GM19099 (cell line): ENCODE data around the gene TPM1.

Experiments used
- POLR2A ChIP-seq: IDR thresholded peaks from 3 replicates; pipeline ENCODE4 v1.6.1; 2011; ENCODE audit warnings: low read depth; ENCODE audit not compliant: insufficient read length; ENCODE audit errors: extremely low read depth

Gene TPM1

GRCh38 chr15:63028442-63029110 is 14.0 kb upstream of the TPM1 start:
- TF ChIP-seq POLR2A: no peak

- TF ChIP-seq POLR2A: no peak
These were observed 12.9 kb upstream of the TPM1 start for GRCh38 chr15:63029676-63030075.

GRCh38 chr15:63030101-63030551 is 12.4 kb upstream of the TPM1 start:
- no peak for TF ChIP-seq POLR2A

GRCh38 chr15:63034578-63034977 is 8.0 kb upstream of the TPM1 start:
- TF ChIP-seq POLR2A: no peak

GRCh38 chr15:63035253-63035652 is 7.3 kb upstream of the TPM1 start:
- TF ChIP-seq POLR2A: no peak

GRCh38 chr15:63035977-63036376 is 6.6 kb upstream of the TPM1 start:
- no peak for TF ChIP-seq POLR2A

- TF ChIP-seq POLR2A: no peak
These were observed 4.4 kb upstream of the TPM1 start for GRCh38 chr15:63037976-63038720.

- no peak for TF ChIP-seq POLR2A
These were observed 3.4 kb upstream of the TPM1 start for GRCh38 chr15:63038926-63039673.

- no peak for TF ChIP-seq POLR2A
These were observed 2.7 kb upstream of the TPM1 start for GRCh38 chr15:63039811-63040210.

GRCh38 chr15:63040509-63040908 is 2.0 kb upstream of the TPM1 start:
- no peak for TF ChIP-seq POLR2A

- no peak for TF ChIP-seq POLR2A
These were observed 1.6 kb upstream of the TPM1 start for GRCh38 chr15:63040954-63041353.

GRCh38 chr15:63041402-63041973 is 1.1 kb upstream of the TPM1 start:
- no peak for TF ChIP-seq POLR2A

- no peak for TF ChIP-seq POLR2A
These were observed 359 bp downstream of the TPM1 start for GRCh38 chr15:63042877-63043334.

- TF ChIP-seq POLR2A: no peak
These were observed 959 bp downstream of the TPM1 start for GRCh38 chr15:63043335-63044076.
